Activated T-helper 2 cell treated with anti-CD3 and anti-CD28 coated beads, Interferon-gamma antibody, Interleukin-2, Interleukin-4, amounts not matched to agents 10 μg/mL and 5 μg/mL and 100 μg/mL, durations not matched to agents 14 hours and 24 hours and 36 hours (primary cell): ENCODE measurements around the gene TOR2A. TPM values are rescaled to one million over a fixed set of nuclear protein-coding genes. Genes with fewer than 3 reads are reported as not detected.
A peak's percentile ranks its signal among the peaks of the same experiment; 100 is the strongest.

ENCODE experiments used
- DNase-seq: peaks from one replicate; pipeline ENCODE4 v3.0.0; 2021; ENCODE audit warnings: low spot score
- H3K27ac Mint-ChIP-seq: one replicate; pipeline ENCODE4 v1.8.0; 2021; ENCODE audit warnings: mixed read lengths
- H3K27me3 Mint-ChIP-seq: one replicate; pipeline ENCODE4 v1.8.0; 2021; ENCODE audit warnings: low read depth, mixed read lengths
- H3K36me3 Mint-ChIP-seq: one replicate; pipeline ENCODE4 v1.8.0; 2021; ENCODE audit warnings: low read depth, mixed read lengths
- H3K4me1 Mint-ChIP-seq: one replicate; pipeline ENCODE4 v1.8.0; 2021; ENCODE audit warnings: low read depth, mixed read lengths
- H3K4me3 Mint-ChIP-seq: one replicate; pipeline ENCODE4 v1.8.0; 2021; ENCODE audit warnings: low read depth, mild to moderate bottlenecking, moderate library complexity, mixed read lengths
- H3K9me3 Mint-ChIP-seq: one replicate; pipeline ENCODE4 v1.8.0; 2021; ENCODE audit warnings: mixed read lengths
- intact Hi-C: fragments of 100-400 bp; cut with micrococcal nuclease; formaldehyde crosslinking; loops from one replicate; pipeline ENCODE4 v1.15.1; 2023
- total RNA-seq: library from RNA; stranded (reverse); gene quantifications from 2 replicates; pipeline ENCODE4 v1.2.3, GENCODE V29; 2022

The TOR2A gene
- total RNA-seq, 1 donor from 2014 or later: 20.2 TPM

GRCh38 chr9:127751269-127752054, 16.4 kb upstream of the TOR2A start:
- no peak overlapping the region for H3K27ac Mint-ChIP-seq
- H3K4me1 Mint-ChIP-seq: no peaks in the 10 kb centered on the region
- intact Hi-C loops: no loop called here
- peaks cover 43% of the 10 kb centered on the region for H3K36me3 Mint-ChIP-seq
- H3K27me3 Mint-ChIP-seq: no peaks in the 10 kb centered on the region
- no peaks in the 10 kb centered on the region for H3K9me3 Mint-ChIP-seq
- H3K4me3 Mint-ChIP-seq: no peak overlapping the region
- no peak for DNase-seq

- no peaks in the 10 kb centered on the region for H3K4me1 Mint-ChIP-seq
- no peak overlapping the region for H3K27ac Mint-ChIP-seq
- peaks cover 52% of the 10 kb centered on the region for H3K36me3 Mint-ChIP-seq
- no peaks in the 10 kb centered on the region for H3K9me3 Mint-ChIP-seq
- no peak for DNase-seq
- intact Hi-C loops: no loop called here
- H3K27me3 Mint-ChIP-seq: no peaks in the 10 kb centered on the region
- H3K4me3 Mint-ChIP-seq: no peak overlapping the region
Measured at GRCh38 chr9:127749090-127749787, 14.1 kb upstream of the TOR2A start.

- Mint-ChIP-seq H3K27ac (peak overlapping the region; percentile 38), H3K36me3 (peaks cover 62% of the 10 kb centered on the region), H3K4me3 (no peak overlapping the region), H3K4me1 (no peaks in the 10 kb centered on the region), H3K9me3 (no peaks in the 10 kb centered on the region), H3K27me3 (no peaks in the 10 kb centered on the region)
- intact Hi-C loops: no loop called here
- no peak for DNase-seq
Measured at GRCh38 chr9:127746959-127747569, 12.0 kb upstream of the TOR2A start.

GRCh38 chr9:127744398-127745110, 9.5 kb upstream of the TOR2A start:
- no peaks in the 10 kb centered on the region for H3K4me1 Mint-ChIP-seq
- H3K27me3 Mint-ChIP-seq: no peaks in the 10 kb centered on the region
- intact Hi-C loops: no loop called here
- peak overlapping the region; percentile 42 for H3K27ac Mint-ChIP-seq
- peaks cover 54% of the 10 kb centered on the region for H3K36me3 Mint-ChIP-seq
- DNase-seq: no peak
- no peaks in the 10 kb centered on the region for H3K9me3 Mint-ChIP-seq
- no peak overlapping the region for H3K4me3 Mint-ChIP-seq

GRCh38 chr9:127742435-127743088, 7.5 kb upstream of the TOR2A start:
- DNase-seq: no peak
- H3K4me1 Mint-ChIP-seq: no peaks in the 10 kb centered on the region
- no peak overlapping the region for H3K27ac Mint-ChIP-seq
- no peak overlapping the region for H3K4me3 Mint-ChIP-seq
- H3K27me3 Mint-ChIP-seq: no peaks in the 10 kb centered on the region
- intact Hi-C loops: no loop called here
- H3K9me3 Mint-ChIP-seq: no peaks in the 10 kb centered on the region
- peaks cover 49% of the 10 kb centered on the region for H3K36me3 Mint-ChIP-seq

- no peak overlapping the region for H3K27ac Mint-ChIP-seq
- H3K4me3 Mint-ChIP-seq: no peak overlapping the region
- H3K9me3 Mint-ChIP-seq: no peaks in the 10 kb centered on the region
Measured at GRCh38 chr9:127741831-127742434, 6.8 kb upstream of the TOR2A start.

GRCh38 chr9:127739614-127740330, 4.7 kb upstream of the TOR2A start:
- intact Hi-C loops: no loop called here
- no peak overlapping the region for H3K4me3 Mint-ChIP-seq
- no peak for DNase-seq
- peaks cover 5% of the 10 kb centered on the region for H3K4me1 Mint-ChIP-seq
- no peak overlapping the region for H3K27ac Mint-ChIP-seq
- no peaks in the 10 kb centered on the region for H3K27me3 Mint-ChIP-seq
- peaks cover 39% of the 10 kb centered on the region for H3K36me3 Mint-ChIP-seq
- H3K9me3 Mint-ChIP-seq: no peaks in the 10 kb centered on the region

More at GRCh38 chr9:127741831-127742434, 6.8 kb upstream of the TOR2A start:
- no peaks in the 10 kb centered on the region for H3K4me1 Mint-ChIP-seq
- DNase-seq: no peak
- H3K27me3 Mint-ChIP-seq: no peaks in the 10 kb centered on the region
- intact Hi-C loops: no loop called here
- H3K36me3 Mint-ChIP-seq: peaks cover 46% of the 10 kb centered on the region

GRCh38 chr9:127738666-127739065, 3.6 kb upstream of the TOR2A start:
- H3K36me3 Mint-ChIP-seq: peaks cover 32% of the 10 kb centered on the region
- peaks cover 9% of the 10 kb centered on the region for H3K4me1 Mint-ChIP-seq
- H3K27me3 Mint-ChIP-seq: no peaks in the 10 kb centered on the region
- H3K27ac Mint-ChIP-seq: no peak overlapping the region
- no peak overlapping the region for H3K4me3 Mint-ChIP-seq
- intact Hi-C loops: no loop called here
- no peaks in the 10 kb centered on the region for H3K9me3 Mint-ChIP-seq
- DNase-seq: no peak

GRCh38 chr9:127735530-127736185, 564 bp upstream of the TOR2A start:
- intact Hi-C loops: loop anchor here (1.0 to 2.0 kb wide), 5 partner anchors 36 to 186 kb away; partner anchors contain the start of gene STXBP1
- H3K4me3 Mint-ChIP-seq: peak overlapping the region; percentile 91
- H3K9me3 Mint-ChIP-seq: no peaks in the 10 kb centered on the region
- DNase-seq: no peak
- peak overlapping the region; percentile 95 for H3K27ac Mint-ChIP-seq
- no peaks in the 10 kb centered on the region for H3K27me3 Mint-ChIP-seq
- peaks cover 18% of the 10 kb centered on the region for H3K36me3 Mint-ChIP-seq
- peaks cover 11% of the 10 kb centered on the region for H3K4me1 Mint-ChIP-seq

GRCh38 chr9:127734247-127734746, 797 bp downstream of the TOR2A start:
- H3K4me1 Mint-ChIP-seq: peaks cover 11% of the 10 kb centered on the region
- intact Hi-C loops: loop anchor here (1.0 to 2.0 kb wide), 4 partner anchors 121 to 230 kb away; partner anchors contain the start of gene STXBP1
- no peaks in the 10 kb centered on the region for H3K27me3 Mint-ChIP-seq
- H3K4me3 Mint-ChIP-seq: peak overlapping the region; percentile 77
- peak overlapping the region; percentile 58 for H3K27ac Mint-ChIP-seq
- peaks cover 13% of the 10 kb centered on the region for H3K36me3 Mint-ChIP-seq
- no peaks in the 10 kb centered on the region for H3K9me3 Mint-ChIP-seq
- no peak for DNase-seq

- Mint-ChIP-seq H3K4me1 (peaks cover 11% of the 10 kb centered on the region), H3K27me3 (no peaks in the 10 kb centered on the region), H3K4me3 (peak overlapping the region; percentile 77), H3K36me3 (peaks cover 9% of the 10 kb centered on the region), H3K9me3 (no peaks in the 10 kb centered on the region), H3K27ac (peak overlapping the region; percentile 8)
- DNase-seq: no peak
- intact Hi-C loops: loop anchor here (1.0 to 2.0 kb wide), 4 partner anchors 121 to 229 kb away; partner anchors contain the start of gene STXBP1
Measured at GRCh38 chr9:127733614-127734013, 1.5 kb downstream of the TOR2A start.
